HUDEP-2 (cell line): Measurements from ENCODE around the gene TMEM51.
"Not testable (repeated sequence)": the region's sequence is repeated elsewhere in the genome, so short reads cannot be mapped to it uniquely, and the experiment has no call there.

Experiments used
- DNase-seq, 76 experiments: peaks; one replicate each; lab custom pipeline; 2025; ENCODE audit not compliant: unreplicated experiment in 76 of 76; lab: John Stamatoyannopoulos, UW

TMEM51 gene

DNA sequence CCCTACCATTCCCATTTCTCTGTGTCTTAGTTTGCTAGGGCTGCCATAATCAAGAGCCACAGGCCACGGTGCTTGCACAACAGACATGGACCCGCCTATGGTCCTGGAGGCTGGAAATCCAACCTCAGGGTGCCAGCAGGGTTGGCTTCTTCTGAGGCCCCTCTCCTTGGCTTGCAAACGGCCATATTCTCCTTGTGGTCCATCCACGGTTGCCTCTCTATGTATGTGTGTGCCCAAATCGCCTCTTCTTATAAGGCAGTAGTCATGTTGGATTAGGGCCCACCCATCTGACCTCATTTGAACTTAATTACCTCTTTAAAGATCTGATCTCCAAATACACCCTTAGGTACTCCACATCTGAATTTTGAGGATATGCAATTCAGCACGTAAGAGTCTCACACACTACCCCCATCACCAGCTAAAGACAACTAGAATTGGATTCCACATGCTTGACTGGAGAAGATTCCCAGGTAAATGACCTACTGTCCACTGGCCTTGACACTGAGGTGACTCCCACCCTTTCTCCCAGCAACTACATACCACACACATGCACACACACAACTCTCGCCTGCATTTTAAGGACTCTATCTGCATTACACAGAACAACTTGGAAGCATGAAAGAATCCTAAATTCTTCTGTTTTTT is 28.3 kb upstream of the TMEM51 start:
- DNase-seq = no peak

DNA sequence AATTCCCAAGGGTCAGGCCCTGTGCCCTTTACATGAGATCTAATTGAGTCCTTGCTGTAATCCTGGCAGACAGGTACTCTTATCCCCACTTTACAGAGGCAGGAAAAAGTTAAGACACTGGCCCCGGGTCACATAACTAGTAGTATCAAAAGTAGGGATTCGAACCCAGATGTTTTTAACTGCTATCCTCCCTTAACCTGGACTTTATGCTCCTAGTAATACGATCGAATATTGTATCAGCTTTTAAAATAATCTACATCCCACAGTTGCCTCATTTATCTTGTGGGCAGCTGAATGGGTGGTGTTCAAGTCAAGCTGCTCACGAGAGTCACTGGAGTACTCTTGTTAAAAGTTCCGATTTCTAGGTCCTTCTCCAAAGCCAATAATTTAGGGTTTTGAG is 25.5 kb upstream of the TMEM51 start:
- no peak for DNase-seq

DNA sequence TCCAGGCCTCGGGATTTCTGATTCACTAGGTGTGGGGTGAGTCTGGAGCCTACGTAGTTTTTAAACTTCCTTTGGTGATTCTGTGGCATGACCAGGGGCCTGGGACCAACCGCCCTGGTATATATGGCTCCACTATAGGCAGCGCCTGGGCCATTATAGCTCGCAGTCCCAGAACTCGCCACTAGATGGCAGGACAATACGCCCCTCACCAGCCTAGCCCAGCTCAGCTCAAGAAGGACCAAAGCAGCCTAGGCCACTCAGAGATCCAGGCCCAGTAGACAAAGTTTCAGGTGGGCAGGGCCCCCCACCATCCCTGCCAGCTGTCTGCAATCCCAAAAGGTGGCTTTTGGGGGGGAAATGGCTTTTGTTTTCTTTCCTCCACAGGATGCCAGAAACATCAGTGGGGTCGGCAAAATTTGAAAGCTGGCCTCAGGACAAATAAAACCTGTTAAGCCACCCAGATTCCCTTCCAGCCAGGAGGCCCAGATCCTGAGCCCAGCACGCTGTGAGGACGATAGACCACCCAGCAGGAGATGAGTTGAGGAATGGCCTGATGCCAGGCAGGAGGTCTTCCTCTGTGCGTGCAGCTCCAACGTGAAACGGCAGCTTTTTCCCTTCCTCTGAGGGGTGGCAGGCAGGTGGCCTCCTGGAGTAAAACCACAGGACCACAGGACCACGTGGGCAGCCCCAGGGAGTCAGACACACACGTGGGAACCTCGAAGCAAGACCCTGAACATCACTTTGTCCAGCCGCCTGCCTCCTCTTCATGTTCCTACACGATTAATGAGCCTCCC is 24.8 kb upstream of the TMEM51 start:
- peak in 59 of 76 experiments; percentile 1 to 73 (median 36) for DNase-seq

DNA sequence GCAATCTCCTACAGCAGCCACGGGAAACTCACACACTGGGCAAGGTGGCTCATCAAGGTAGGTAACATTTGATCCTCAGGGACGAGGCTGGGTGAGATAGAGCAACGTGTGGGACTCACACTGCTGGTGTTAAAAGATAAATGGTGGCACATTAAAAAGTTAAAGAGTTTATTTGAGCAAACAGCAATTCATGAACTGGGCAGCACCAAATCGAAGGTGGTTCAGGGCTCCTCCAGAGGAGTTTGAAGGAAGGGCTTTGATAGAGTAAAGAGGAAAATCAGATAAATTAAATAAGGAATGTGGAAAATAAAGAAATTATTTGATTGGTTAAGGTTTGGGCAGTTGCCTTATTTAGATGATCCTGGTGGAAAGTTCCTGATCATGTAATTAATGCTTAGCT is 23.6 kb upstream of the TMEM51 start:
- no peak for DNase-seq

DNA sequence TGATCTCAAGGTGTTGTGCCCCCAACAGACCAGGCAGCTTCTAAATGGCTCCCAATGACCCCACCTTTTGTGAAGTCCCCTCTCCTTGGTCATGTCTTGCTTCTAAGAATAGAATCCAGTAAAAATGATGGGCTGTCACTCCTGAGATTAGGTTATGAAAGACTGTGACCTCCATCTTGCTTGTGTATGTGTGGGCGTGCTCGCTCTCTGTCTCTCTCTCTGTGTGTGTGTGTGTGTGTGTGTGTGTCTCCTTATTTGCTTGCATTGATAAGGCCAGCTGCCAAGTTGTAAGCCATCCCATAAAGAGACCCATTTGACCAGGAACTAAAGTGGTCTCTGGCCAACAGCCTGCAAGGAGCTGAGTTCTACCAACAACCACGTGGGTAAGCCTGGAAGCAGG is 22.9 kb upstream of the TMEM51 start:
- DNase-seq = no peak

DNA sequence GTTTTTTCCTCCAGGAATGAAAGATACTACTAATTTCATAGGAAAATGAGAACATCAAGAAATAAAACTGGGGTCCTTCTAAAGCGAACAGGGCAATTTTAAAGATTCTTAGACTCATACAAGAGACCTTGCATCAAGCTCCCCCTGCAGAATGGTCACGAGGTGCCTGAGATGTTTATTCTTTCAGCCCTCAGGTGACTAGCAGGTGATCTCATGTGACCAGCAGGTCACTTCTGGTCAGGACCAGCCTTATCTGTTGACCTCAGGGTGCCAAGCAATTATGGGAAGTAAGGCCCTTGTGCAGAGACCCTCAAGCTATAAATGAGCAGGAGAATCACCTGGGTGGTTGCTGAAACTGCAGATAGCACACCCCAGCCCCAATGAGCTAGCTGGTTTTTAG is 20.6 kb upstream of the TMEM51 start:
- no peak for DNase-seq

DNA sequence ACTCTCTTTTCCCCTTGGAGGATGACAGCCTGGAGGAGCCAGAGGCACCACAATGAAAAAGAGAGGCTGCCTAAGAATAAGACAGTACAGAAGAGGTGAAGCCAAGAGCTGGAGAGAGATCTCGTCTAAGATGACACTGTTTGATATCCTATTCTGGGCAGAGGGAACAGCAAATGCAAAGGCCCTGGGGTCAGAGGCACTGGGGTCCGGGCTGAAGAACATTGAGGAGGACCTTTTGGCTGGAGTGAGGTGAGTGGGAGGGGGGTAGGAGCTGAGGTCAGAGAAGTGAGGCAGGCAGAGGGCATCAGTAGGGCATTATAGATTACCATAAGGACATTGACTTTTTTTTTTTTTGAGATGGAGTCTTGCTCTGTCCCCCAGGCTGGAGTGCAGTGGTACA is 19.3 kb upstream of the TMEM51 start:
- DNase-seq = no peak

DNA sequence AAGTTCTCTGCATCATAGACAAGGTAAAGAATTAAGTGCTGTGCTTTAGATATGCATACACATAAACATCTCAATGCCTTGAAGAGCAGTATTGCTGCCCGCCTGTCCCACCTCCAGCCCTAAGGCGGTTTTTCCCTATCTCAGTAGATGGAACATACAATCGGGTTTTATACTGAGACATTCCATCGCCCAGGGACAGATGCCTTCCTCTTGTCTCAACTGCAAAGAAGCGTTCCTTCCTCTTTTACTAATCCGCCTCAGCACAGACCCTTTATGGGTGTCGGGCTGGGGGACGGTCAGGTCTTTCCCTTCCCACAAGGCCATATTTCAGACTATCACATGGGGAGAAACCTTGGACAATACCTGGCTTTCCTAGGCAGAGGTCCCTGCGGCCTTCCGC is 17.9 kb upstream of the TMEM51 start:
- DNase-seq = not testable (repeated sequence)

DNA sequence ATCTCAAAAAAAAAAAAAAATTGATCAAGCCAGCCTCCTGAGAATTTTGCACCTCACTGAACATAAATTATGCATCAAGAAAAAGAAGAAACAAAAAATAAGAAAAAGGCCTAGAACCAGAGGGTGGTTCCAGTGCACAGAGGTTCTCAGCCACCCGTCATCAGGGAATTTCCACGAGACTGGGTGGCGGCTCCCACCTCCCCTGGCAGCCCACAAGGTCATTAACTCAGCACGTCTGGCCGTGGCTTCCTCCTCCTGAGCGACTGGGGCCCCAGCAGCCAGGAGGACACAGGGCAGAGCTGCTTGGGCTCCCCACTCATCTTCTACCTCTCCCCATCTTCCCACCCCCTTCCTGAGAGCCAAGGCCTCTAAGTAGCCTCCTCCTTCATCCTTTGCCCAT is 15.7 kb upstream of the TMEM51 start:
- no peak for DNase-seq

DNA sequence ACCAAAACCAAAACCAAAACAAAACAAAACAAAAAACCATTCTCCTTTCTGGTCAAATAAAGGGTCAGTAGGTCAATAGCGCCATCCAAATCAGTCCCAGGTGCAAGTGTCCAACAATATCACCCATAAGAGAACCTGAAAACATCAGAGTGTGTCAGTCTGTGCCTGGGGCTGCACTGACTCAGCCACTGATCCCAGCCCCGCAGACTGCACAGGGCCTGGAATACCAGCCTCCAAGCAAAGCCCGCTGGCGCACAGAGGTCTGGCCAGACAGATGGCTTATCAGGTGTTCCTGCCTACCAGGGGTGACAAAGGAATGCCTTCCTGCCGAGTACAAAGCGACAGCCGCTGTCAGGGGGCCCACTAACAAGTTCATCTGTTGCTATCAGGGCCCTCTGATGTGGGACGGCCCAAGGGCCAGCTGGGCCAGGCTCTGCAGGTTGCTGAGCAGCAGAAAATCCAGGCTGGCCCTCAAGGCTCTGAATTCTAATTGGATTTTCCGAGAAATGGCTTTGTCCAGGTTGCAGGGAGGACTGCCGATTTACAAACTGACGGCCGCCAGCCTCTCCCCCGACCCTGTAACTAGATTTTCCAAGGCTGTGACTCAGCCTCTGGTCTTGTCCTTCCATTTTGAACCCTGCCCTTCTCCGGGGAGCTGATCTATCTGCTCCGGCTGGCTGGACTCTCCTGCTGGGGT is 13.7 kb upstream of the TMEM51 start:
- no peak for DNase-seq

DNA sequence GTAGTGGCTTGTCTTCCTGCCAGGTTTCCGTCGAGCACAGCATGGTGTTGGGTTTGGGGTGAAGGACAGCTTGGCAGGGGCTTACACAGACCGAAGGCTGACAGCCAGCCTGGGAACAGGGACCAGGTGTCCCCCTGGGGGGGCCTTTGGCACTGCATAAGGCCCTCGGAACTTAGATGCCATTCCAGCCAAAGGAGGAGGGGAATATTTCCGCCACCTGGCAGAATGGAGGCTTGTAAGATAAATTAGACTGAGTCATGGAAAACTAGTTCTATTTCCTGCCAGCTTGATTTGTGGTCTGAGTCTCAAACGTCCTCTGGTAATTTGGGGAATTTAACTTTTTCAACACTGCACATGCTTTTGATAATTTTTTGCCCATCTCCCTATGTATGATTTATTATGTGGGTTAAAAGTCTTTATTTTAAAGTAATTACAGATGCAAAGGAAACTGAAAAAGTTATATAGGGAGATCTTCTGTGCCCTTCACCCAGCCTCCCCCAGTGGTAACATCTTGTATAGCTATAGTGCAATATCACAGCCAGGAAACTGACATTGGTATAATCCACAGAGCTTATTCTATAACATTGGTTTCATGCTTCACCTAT is 11.5 kb upstream of the TMEM51 start:
- DNase-seq = no peak

DNA sequence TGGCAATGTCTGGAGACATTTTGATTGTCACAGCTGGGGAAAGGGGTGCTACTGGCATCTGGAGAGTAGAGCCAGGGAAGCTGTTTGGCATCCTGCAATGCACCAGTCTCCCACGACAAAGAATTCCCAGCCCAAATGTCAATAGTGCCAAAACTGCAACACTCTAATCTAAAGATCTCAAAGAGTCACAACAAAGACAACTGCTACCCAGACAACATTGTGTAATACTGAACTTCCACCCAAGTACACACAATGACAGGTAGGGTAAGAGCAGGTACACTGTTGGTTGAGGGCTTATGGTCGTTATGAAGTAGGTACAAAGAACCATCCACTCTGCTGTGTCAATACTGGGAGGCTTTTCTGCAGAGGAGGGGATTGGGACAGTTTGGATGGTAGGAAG is 8.2 kb upstream of the TMEM51 start:
- no peak for DNase-seq

DNA sequence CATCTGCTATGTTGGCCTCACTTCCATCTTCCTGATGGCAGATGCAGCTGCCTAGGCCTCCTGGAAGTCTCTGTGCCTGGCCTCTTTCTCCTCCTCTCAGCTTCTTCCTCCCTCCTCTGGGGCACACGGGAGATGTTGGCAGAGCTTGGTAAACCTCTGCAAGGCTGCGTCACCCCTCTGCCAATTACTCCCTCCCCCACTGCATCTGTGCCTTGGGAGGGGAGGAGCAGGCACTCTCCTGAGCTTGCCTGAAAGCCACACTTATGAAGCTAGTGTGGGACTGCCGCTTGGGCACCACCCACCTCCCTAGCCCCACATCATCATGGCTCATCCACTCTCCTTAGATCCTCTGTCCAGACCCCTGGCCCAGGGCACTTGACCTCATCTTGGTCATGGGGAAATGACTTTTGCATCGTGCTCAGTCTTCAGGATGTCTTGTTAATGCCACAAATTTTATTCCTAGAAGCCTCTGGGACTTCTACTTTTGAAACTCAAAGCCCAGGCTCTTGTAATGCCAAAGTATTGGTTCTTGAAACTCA is 7.3 kb upstream of the TMEM51 start:
- DNase-seq = no peak

DNA sequence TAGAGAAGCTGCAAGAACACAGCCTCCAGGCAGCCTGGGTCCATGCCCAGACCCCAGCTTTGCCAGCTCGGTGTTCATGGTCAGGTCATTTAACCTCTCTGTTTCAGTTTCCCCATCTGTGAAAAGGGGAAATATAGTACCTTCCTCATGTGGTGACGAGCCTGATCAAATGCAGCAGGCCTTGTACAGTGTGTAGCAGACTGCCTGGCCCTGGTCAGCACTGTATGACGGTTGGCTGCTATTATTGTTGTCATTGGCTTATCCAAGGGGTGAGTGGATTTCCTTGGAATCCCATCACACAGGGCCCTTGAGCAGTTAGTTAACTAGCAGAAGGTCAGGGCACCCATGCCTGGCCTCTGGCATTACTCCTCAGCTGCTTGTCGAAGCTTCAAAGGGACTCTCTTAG is 6.6 kb upstream of the TMEM51 start:
- no peak for DNase-seq

DNA sequence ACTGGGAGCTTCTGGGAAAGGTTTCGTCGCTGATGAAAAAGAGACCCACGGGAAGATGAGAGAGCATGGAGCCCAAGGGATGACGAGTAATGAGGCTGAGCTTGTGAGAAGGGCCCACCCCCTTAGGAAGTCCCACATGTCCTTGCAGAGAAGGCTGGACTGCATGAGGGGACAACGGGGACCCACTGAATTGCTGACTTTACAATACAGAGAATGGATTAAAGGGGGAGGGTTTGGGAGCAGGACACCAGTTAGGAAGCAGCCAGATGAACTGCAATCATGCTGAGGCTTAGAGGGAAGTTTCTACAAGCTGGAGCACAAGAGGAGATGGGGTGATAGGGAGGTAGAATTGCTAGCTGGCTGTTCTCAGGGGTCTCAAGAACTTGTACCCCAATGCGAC is 5.5 kb upstream of the TMEM51 start:
- DNase-seq = no peak

DNA sequence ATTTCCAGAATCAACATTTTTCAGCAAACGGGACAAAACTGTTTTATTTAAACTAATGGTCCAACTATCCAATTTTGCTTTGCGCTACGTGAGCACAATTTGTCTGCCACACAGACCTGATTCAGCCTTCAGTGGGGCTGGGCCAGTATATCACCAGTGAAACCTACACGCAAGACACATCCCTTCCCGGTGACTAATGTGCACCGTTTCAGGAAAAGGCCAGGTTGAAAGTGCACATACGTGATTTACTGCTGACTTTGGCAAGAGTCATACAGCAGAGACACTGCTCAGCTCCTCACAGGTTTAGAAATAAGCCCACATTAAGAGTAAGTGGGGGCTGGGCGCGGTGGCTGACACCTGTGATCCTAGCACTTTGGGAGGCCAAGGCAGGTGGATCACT is 5.1 kb upstream of the TMEM51 start:
- DNase-seq = no peak

DNA sequence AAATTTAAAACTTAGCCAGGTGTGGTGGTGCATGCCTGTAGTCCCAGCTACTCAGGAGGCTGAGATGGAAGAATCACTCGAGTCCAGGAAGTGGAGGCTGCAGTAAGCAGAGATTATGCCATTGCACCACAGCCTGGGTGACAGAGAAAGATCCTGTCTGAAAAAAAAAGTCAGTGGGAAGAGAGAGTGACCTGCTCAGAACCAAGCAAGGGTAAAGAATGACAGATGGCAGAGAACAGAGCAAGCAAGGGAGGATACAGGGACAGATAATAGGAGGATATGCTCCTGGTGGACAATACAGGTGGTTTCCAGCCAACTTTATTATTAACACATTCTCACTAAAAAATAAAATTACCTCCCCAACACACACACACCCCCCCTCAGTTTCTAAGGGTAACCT is 4.6 kb upstream of the TMEM51 start:
- DNase-seq = no peak

DNA sequence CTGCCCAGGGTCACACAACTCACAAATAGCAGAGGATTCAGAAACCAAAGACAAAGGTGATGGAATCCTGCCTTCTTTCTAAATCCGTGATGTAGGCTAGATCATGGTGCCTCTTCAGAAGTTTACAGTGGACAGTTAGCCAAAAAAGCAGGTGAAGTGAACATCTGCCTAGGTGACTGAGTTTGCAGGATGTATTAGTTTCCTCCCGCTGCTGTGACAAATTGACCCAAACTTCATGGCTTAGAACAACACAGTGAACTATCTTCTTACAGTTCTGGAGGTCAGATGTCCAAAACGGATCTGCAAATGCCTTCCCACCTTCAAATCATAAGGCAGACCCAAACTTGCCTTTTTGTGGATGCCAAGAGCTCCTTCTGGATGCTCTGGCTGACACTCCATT is 3.2 kb upstream of the TMEM51 start:
- DNase-seq = no peak

DNA sequence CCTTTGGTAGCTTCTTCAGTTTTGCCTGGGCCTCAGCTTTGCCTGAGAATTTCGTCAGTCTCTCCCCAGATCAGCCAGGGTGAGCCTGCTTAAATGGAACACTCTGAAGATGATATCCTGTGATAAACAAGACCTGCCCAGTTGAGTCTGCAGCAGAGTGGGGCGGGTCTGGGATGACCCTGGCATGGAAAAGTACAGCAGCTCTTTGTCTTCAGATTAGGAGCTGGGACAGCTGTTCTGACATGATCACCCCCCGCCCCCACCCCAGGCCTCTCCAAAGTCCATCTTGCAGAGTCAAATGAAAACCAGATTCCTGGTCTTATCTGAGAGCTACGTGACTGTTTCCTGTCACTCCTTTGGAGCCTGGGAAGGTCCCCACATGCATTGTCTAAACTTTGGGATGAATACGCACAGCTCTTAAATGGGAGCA is 2.2 kb upstream of the TMEM51 start:
- DNase-seq = no peak

DNA sequence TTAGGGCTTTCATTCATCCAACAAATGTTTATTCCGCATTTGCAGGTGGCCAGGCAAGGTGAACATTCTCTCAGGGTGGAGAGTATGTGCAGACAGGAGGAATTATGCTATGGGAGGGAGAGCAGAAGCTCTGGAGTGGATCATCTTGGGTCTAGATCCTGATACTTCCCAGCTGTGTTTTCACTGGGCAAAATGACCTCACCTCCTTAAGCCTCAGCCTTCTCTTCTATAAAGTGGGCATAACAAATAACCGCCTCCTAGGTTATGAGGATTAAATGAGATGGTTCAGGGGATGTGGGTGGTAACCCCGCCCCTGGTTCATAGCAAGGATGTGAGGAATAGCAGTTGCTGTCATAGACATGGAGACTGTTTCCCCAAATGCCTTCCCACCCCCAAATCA is 1.7 kb upstream of the TMEM51 start:
- no peak for DNase-seq
